Endometrial microvascular endothelial cells (primary cell): ENCODE measurements around the gene LARGE1. TPM values are rescaled to one million over a fixed set of nuclear protein-coding genes. Genes with fewer than 3 reads are reported as not detected.

Experiments used
- in situ Hi-C: cut with HindIII; loops from 2 replicates; pipeline ENCODE4 v1.10.0; 2017; ENCODE audit warnings: low sequenced_read_pairs, low pct_unique_long_range_greater_than_20kb; ENCODE audit errors: inconsistent ontology term
- total RNA-seq: library from RNA; depleted of rRNA; stranded (reverse); fragments of >200 nt; gene quantifications from one replicate; pipeline ENCODE4 v1.2.3, GENCODE V29; 2015; ENCODE audit errors: inconsistent ontology term

Gene LARGE1
- total RNA-seq, 1 donor from 2014 or later, result 1.8 TPM

- in situ Hi-C loops, result no loop called here
These were observed 121.9 kb downstream of the LARGE1 start for GRCh38 chr22:33798401-33798800.

- in situ Hi-C loops, result no loop called here
These were observed 123.8 kb downstream of the LARGE1 start for GRCh38 chr22:33796494-33796893.

GRCh38 chr22:33793475-33793874 is 126.8 kb downstream of the LARGE1 start:
- in situ Hi-C loops, result no loop called here

GRCh38 chr22:33792832-33793231 is 127.4 kb downstream of the LARGE1 start:
- in situ Hi-C loops, result no loop called here

- in situ Hi-C loops, result no loop called here
These were observed 130.5 kb downstream of the LARGE1 start for GRCh38 chr22:33789690-33790253.

GRCh38 chr22:33788927-33789326 is 131.3 kb downstream of the LARGE1 start:
- in situ Hi-C loops, result no loop called here

- in situ Hi-C loops, result no loop called here
These were observed 132.4 kb downstream of the LARGE1 start for GRCh38 chr22:33787645-33788456.

- in situ Hi-C loops, result no loop called here
These were observed 134.1 kb downstream of the LARGE1 start for GRCh38 chr22:33786149-33786548.

GRCh38 chr22:33785283-33785968 is 134.8 kb downstream of the LARGE1 start:
- in situ Hi-C loops, result no loop called here

GRCh38 chr22:33781411-33781810 is 138.9 kb downstream of the LARGE1 start:
- in situ Hi-C loops, result no loop called here

GRCh38 chr22:33780531-33781136 is 139.6 kb downstream of the LARGE1 start:
- in situ Hi-C loops, result no loop called here

GRCh38 chr22:33779243-33779642 is 141.0 kb downstream of the LARGE1 start:
- in situ Hi-C loops, result no loop called here

- in situ Hi-C loops, result no loop called here
These were observed 143.8 kb downstream of the LARGE1 start for GRCh38 chr22:33776491-33776890.

- in situ Hi-C loops, result no loop called here
These were observed 145.5 kb downstream of the LARGE1 start for GRCh38 chr22:33774781-33775180.

GRCh38 chr22:33772745-33773144 is 147.5 kb downstream of the LARGE1 start:
- in situ Hi-C loops, result no loop called here

- in situ Hi-C loops, result no loop called here
These were observed 149.1 kb downstream of the LARGE1 start for GRCh38 chr22:33771136-33771535.

GRCh38 chr22:33770723-33771122 is 149.6 kb downstream of the LARGE1 start:
- in situ Hi-C loops, result no loop called here

- in situ Hi-C loops, result no loop called here
These were observed 154.2 kb downstream of the LARGE1 start for GRCh38 chr22:33766091-33766490.

GRCh38 chr22:33758961-33759360 is 161.3 kb downstream of the LARGE1 start:
- in situ Hi-C loops, result no loop called here
